Middle frontal gyrus (tissue), 1 donor: ENCODE results near the gene AHDC1.

ENCODE experiments used
- DNase-seq: peaks from one replicate; pipeline ENCODE4 v3.0.0-alpha.2; 2015; ENCODE audit warnings: low spot score; ENCODE audit errors: extremely low spot score

Gene AHDC1

GRCh38 chr1:27584453-27584852, 19.5 kb downstream of the AHDC1 start:
- DNase-seq, result no peak

- no peak for DNase-seq
These were observed 20.5 kb downstream of the AHDC1 start for GRCh38 chr1:27583479-27583878.

- no peak for DNase-seq
These were observed 22.1 kb downstream of the AHDC1 start for GRCh38 chr1:27581823-27582243.

- DNase-seq, result no peak
These were observed 26.3 kb downstream of the AHDC1 start for GRCh38 chr1:27577504-27578188.

GRCh38 chr1:27576806-27577227, 27.1 kb downstream of the AHDC1 start:
- no peak for DNase-seq

- DNase-seq, result no peak
These were observed 28.1 kb downstream of the AHDC1 start for GRCh38 chr1:27575840-27576331.

- DNase-seq, result no peak
These were observed 28.8 kb downstream of the AHDC1 start for GRCh38 chr1:27574871-27575831.

- no peak for DNase-seq
These were observed 29.8 kb downstream of the AHDC1 start for GRCh38 chr1:27574001-27574781.

- no peak for DNase-seq
These were observed 31.1 kb downstream of the AHDC1 start for GRCh38 chr1:27572679-27573426.

GRCh38 chr1:27572019-27572678, 31.8 kb downstream of the AHDC1 start:
- DNase-seq, result no peak

- DNase-seq, result no peak
These were observed 32.4 kb downstream of the AHDC1 start for GRCh38 chr1:27571439-27572018.

- no peak for DNase-seq
These were observed 33.2 kb downstream of the AHDC1 start for GRCh38 chr1:27570784-27571183.

- DNase-seq, result no peak
These were observed 33.6 kb downstream of the AHDC1 start for GRCh38 chr1:27570356-27570755.

- no peak for DNase-seq
These were observed 34.2 kb downstream of the AHDC1 start for GRCh38 chr1:27569506-27570291.

GRCh38 chr1:27569088-27569460, 34.9 kb downstream of the AHDC1 start:
- DNase-seq, result no peak

GRCh38 chr1:27568300-27569087, 35.5 kb downstream of the AHDC1 start:
- no peak for DNase-seq

GRCh38 chr1:27567971-27568299, 36.0 kb downstream of the AHDC1 start:
- no peak for DNase-seq

- no peak for DNase-seq
These were observed 36.8 kb downstream of the AHDC1 start for GRCh38 chr1:27567146-27567526.
